HepG2 (cell line): Measurements from ENCODE around the gene PXMP4. TPM values are rescaled to one million over a fixed set of nuclear protein-coding genes. Genes with fewer than 3 reads are reported as not detected.
A peak's percentile ranks its signal among the peaks of the same experiment; 100 is the strongest.

ENCODE experiments used
- CREM ChIP-seq, 2 experiments: sonication (generic) in 1 of 2; formaldehyde crosslinking in 1 of 2; IDR thresholded peaks; 2 replicates each; pipeline versions ENCODE4 v1.4.0 to v1.6.1; 2016 to 2020; ENCODE audit warnings: antibody characterized with exemption in 1 of 2, mild to moderate bottlenecking in 1 of 2, missing genetic modification reagents in 1 of 2
- DRAP1 ChIP-seq: IDR thresholded peaks from 2 replicates; pipeline ENCODE4 v1.6.1; 2016; ENCODE audit warnings: missing genetic modification reagents, missing compliant biosample characterization
- HNRNPL ChIP-seq: fragments of 200-400 bp; formaldehyde crosslinking; IDR thresholded peaks from 2 replicates; pipeline ENCODE4 v1.6.1; 2017; ENCODE audit warnings: mild to moderate bottlenecking, low read depth, low read length
- KIAA2018 ChIP-seq: sonication (generic); formaldehyde crosslinking; IDR thresholded peaks from 2 replicates; pipeline ENCODE4 v1.5.0; 2020; ENCODE audit warnings: mild to moderate bottlenecking, missing genetic modification reagents, borderline replicate concordance
- SOX6 ChIP-seq, 2 experiments: fragments of 450-650 bp in 1 of 2; sonication (generic) in 1 of 2; formaldehyde crosslinking in 1 of 2; IDR thresholded peaks; 2 replicates each; pipeline versions ENCODE4 v1.4.0 to v1.6.1; 2017 to 2020; ENCODE audit warnings: antibody characterized with exemption in 1 of 2, mild to moderate bottlenecking in 1 of 2, missing genetic modification reagents in 1 of 2
- ZEB1 ChIP-seq: IDR thresholded peaks from 2 replicates; pipeline ENCODE4 v1.6.1; 2012; ENCODE audit warnings: mild to moderate bottlenecking, low read depth, inconsistent platforms; ENCODE audit not compliant: insufficient replicate concordance
- ZFP91 ChIP-seq: sonication (generic); formaldehyde crosslinking; IDR thresholded peaks from 2 replicates; pipeline ENCODE4 v1.9.0; 2022; ENCODE audit warnings: missing genetic modification reagents, mild to moderate bottlenecking, borderline replicate concordance
- ZIK1 ChIP-seq: sonication (generic); formaldehyde crosslinking; IDR thresholded peaks from 2 replicates; pipeline ENCODE4 v1.5.0; 2020; ENCODE audit warnings: mild to moderate bottlenecking, low read depth, missing genetic modification reagents, borderline replicate concordance
- ZNF20 ChIP-seq: sonication (generic); formaldehyde crosslinking; IDR thresholded peaks from 2 replicates; pipeline ENCODE4 v1.4.0; 2020; ENCODE audit warnings: mild to moderate bottlenecking, moderate library complexity, missing genetic modification reagents
- ZNF687 ChIP-seq: sonication (generic); formaldehyde crosslinking; IDR thresholded peaks from 2 replicates; pipeline ENCODE4 v1.5.1; 2020; ENCODE audit warnings: mild to moderate bottlenecking, missing genetic modification reagents, moderate library complexity
- polyA plus RNA-seq, 8 experiments: library from polyadenylated mRNA; depleted of rRNA in 3 of 8; stranded (reverse) in 7 of 8; unstranded in 1 of 8; fragments of >200 nt; fragmentation: Illumina TruSeq in 4 of 8; extraction: Trizol in 4 of 8; gene quantifications; 2 replicates each; pipeline versions ENCODE4 v1.2.1 to v1.2.3, GENCODE V29; 2011 to 2016; ENCODE audit warnings: low read depth in 4 of 8, missing spikeins in 1 of 8, mixed read lengths in 1 of 8; ENCODE audit not compliant: insufficient read depth in 1 of 8
- total RNA-seq, 5 experiments: library from RNA; depleted of rRNA; stranded (reverse); fragments of >200 nt; fragmentation: Illumina TruSeq; extraction: Trizol; gene quantifications; 2 replicates each; pipeline ENCODE4 v1.2.3, GENCODE V29; 2016; ENCODE audit warnings: low read depth in 1 of 5

PXMP4 gene
- total and polyA plus RNA-seq, 2 of the 13 experiments (the other 11 are each of a cell fraction or from before 2014, with no cell fraction given): not detected

- TF ChIP-seq ZNF687 (CRISPR knock-in tag) (peak; percentile 94), KIAA2018 (no peak), ZIK1 (CRISPR knock-in tag) (no peak), HNRNPL (0 out of 2 replicates have a peak, but pooled peaks have one; percentile 24), ZFP91 (CRISPR knock-in tag) (peak; percentile 67), CREM (IDR thresholded peaks at IDR 0.05) (peak; percentile 81), CREM (CRISPR knock-in tag; IDR thresholded peaks at IDR 0.05) (no peak), DRAP1 (CRISPR knock-in tag) (peak; percentile 62; the same call in 1 of the 2 replicates), ZEB1 (no peak), ZNF20 (CRISPR knock-in tag) (peak; percentile 63; the same call in 1 of the 2 replicates), SOX6 (IDR thresholded peaks at IDR 0.05) (no peak), SOX6 (CRISPR knock-in tag; IDR thresholded peaks at IDR 0.05) (peak; percentile 99)
These were observed 18.3 kb downstream of the PXMP4 start (continued) for GRCh38 chr20:33701629-33702450.
